GM19452 (cell line): Measurements from ENCODE around the gene EPHB1.

ENCODE experiments used
- ATAC-seq: cut with Tn5 transposase; IDR thresholded peaks from one replicate; pipeline ENCODE4 v1.9.1; 2021; ENCODE audit not compliant: unreplicated experiment

Gene EPHB1

DNA sequence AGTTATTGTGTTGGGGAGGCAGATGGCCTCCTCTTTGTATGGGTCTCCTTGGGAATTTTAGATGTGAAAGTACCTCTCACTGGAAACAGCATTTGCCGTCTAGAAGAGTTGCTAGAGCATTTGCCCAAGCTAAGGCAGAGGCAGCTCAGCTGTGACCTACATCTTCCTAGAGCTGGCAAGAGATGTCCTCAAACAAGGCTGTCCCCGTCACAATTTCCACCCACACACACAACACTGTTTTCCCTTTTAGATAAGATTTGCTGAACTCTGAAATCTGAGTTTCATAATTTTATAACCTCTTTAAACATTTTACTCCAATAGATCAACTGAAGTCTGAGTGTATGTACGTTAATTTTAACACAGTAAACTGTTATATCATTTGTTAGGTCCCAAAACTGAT, 352.6 kb downstream of the EPHB1 start:
- no peak for ATAC-seq

DNA sequence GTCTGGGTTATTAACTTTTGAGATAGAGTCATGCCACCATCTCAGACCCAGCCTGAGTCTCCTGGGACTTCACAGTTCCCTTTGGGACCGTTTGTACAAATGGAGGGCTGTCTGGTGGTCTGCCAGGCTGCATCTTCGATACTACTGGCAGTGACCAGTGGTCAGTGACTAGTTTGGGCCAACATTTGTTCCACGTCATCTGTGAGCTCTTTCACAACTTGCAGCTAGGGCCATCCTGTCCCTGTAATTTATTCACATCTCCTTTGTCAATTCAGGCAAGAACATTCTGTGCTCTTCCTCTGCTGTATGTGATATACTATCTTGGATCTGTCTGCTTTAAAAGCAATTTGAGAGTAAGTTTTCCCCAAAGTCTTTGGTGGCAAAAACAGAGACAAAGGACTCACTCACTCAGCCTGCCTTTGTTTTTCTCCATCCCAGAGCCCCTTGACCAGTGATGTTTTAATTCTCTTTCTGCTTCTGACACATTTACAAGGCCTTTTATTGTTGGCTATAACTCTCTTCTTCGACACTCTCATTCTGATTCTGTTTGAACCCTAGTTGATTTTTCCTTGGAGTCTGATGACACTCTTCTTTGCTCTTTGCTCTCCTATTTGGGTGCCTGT, 353.4 kb downstream of the EPHB1 start:
- no peak for ATAC-seq

DNA sequence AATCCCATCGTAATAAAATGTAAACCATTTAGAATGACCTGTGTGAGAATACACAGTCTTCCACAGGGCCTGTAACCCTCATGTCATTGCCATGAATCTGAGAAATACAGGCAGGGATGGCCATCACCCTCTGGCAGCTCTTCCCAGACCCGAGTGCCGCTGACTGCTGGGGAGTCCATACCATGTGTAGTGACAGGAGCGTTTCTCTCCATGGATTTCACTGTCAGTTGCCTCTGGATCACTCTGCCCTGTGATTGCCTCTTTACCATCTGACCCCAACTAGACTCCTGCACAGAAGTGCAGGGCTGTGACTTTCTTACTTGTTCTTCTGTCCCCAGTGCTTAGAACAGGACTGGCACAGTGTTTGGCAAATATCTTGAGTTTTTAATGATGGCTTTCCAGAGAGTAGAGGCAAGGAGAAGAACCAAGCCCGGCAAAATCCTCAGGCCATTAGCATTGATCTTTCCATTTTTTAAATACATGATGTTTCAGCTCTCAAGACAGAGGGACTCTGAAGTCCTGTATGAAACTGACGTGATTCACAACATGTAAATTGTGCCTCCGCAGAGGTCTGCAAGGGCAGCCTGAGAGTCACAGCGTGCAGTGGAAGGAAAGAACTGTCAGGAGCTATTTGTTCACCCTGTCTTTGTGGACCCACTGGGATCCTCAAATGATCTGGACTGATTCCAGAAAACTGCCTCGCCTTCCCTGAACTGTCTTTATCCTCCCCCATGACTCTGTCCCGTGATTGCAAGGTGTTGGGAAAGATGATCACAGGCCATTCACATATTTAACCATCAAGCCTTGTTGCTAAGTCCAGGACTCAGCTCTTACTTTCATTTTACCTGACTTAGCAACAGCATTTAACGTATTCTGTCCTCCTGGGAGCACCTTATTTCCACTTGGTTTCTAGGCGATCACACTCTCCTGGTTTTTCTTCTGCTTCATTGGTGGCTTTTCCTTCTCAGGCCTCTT, 354.9 kb downstream of the EPHB1 start:
- no peak for ATAC-seq

DNA sequence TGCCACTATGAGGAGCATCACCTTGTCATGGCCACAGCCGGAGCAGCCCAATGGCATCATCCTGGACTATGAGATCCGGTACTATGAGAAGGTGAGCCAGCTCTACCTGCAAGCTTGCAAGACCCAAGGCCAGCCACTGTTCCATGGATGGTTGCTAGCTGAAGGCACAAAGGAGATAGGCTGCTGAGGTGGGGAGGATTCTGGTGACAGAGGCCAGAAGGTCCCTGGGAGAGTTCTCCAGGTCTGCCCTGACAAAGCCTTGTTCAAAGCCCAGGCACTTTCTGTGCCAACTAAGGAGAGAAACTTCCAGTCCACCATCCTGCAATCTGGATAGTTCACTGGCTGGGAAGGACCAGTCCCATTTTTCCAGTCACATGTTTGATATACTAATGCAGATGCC, 359.1 kb downstream of the EPHB1 start:
- ATAC-seq: no peak

DNA sequence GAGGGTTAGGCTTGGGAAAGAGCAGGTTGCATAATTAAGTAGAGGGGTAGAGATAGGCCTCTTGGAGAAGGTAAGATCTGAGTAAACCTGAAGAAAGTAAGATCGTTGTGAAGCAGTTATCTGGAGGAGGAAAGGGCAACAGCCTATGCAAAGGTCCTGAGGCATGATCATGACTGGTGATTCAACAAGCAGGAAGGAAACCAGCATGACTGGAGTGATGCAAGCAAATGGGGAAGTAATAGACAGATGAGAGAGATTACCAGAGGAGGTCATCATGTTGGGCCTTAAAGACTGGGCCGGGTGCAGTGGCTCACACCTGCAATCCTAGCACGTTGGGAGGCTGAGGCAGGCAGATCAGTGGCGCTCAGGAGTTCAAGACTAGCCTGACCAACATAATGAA, 360.2 kb downstream of the EPHB1 start:
- ATAC-seq: no peak

DNA sequence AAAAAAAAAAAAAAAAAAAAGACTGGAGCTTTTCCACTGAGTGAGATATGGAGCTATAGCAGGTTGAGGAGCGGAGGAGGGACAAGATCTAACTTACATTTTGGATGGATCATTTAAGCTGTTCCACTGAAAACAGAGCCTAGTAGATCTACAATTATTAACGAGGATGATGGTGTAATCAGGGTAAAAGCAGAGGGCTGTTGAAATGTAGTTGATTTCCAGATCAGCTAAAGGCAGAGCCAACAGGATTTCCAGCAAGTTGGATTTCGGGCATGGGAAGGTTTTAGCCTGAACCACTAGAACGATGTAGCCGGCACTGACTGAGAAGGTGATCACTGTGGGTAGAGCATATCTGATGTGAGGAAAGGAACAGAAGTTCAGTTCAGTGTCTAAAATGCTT, 360.7 kb downstream of the EPHB1 start:
- no peak for ATAC-seq

DNA sequence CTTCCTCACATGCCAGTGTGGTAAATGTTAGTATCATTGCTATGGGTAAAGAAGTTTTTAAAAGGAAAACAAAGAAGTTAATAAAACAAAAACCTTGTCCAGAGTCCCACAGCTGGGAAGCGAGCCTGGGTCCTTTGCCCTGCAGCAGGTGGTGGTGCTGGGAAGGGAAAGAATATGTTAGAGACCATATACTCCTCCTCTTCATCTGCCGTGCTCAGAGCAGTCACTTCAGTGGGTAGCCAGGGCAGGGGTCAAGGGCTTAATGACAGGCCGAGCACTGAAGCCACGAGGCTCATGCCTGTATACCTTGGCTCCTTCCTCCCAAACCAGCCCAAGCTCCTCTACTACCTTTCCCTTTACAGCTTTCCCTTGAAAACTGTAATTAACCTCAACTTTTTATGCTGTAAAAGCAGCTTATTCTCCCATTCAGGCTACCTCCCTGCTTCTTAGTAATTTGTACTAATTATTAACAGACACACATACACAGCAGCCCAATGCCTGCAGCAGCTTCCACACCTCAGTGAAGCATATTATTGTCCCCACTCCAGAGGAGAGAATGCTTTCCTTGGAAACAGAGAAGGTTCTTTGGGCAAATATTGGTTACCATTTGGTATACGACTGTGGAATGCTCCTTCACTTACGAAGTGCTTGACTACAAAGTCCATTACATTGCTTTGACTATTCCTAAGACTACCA, 362.1 kb downstream of the EPHB1 start:
- ATAC-seq: no peak

DNA sequence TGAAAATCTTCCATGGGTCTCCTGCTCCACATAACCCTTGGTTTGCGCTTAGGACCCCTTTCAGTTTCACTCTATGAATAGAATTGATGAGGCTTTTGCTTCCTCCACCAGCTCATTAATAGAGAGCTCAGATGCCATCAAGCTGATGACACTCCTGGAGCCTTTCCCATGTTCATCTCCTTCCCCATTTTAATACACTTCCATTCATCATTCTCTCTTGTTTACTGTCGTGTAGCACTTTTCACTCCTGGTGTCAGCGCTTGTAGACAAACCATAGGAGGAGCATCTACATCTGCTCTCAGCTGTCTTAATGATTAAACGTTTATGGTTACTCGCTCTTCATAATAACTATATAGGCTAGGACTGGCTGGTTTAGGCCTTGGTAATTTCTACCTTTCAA, 363.5 kb downstream of the EPHB1 start:
- no peak for ATAC-seq

DNA sequence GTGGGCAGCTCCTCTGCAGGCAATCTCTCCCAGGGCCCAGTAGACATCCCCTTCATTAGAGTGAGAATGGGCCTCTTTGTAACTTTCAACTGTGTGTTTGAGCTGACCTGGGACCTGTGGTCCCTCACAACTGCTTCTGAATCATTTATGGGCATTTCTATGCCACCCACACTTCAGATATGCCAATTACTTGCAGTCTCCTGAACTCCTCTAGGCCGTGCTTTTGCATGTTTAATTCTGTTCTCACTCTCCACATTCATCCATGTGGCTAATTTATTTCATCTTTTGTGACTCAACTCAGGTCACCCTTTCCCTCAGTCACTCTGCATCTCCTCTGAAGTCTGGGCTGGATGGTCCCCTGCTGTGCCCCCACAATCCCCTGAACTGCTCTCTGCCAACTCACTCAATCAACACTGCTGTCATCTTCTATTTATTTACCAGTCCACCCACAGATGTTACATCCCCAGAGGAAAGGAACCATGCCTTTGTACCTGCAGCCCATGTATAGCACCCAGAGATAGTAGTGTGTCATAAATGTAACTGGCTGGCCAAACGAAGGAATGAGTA, 364.7 kb downstream of the EPHB1 start:
- no peak for ATAC-seq

DNA sequence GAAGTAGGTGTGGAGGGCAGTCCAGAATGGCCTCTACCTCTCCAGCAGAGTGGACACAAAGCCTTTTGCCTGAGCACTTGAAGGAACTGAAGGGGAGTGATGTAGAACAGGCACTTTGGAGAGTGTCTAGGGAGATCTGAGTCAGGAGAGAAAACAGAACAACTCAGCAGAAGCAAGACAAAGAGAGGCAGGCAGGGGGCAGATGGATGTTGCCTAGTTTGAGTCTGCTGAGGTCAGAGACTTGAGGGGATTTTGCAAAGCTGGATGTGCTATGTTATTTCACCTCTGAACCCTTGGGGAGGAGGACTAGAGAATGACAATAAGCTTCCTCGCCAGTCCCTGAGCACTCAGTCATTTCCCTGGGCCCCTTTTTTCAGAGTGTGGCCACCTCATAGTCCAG, 366.4 kb downstream of the EPHB1 start:
- ATAC-seq: no peak

DNA sequence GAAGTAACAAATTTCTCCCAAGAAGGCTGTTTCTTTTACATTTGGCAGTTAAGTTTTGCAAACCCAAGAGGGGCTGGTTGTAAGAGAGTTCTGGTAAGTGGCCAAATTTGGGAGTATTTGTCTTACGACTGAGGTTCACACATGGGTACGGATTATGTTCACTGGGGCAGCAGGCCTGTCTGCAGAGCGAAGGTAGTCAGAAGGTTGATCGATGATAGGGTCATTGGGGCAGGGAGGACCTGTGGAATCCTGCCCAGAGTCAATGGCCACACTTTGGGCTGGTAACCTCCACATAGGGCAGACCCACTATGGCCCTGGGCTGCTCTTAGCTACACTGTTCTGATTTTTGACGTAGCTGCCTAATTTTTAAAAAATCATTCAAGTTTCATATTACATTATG, 368.6 kb downstream of the EPHB1 start:
- no peak for ATAC-seq

DNA sequence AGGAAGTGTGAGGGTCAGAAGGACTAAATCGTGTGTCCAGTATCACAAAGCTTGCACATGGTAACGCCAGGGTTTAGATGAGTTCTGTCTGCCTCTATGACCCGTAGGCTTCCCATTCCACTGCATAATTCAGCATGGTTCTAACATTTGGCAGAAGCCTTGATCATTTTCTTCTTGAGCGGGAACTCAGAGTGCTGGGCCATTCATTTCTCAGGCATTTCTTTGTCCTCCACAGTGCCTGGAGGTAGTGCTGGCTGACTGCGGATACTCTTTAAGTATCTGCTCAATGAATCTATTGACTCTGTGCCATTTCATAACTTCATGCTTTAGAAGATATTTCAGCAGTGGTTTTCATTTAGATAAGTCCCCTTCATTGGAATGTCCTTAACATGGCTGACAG, 370.2 kb downstream of the EPHB1 start:
- ATAC-seq: no peak

DNA sequence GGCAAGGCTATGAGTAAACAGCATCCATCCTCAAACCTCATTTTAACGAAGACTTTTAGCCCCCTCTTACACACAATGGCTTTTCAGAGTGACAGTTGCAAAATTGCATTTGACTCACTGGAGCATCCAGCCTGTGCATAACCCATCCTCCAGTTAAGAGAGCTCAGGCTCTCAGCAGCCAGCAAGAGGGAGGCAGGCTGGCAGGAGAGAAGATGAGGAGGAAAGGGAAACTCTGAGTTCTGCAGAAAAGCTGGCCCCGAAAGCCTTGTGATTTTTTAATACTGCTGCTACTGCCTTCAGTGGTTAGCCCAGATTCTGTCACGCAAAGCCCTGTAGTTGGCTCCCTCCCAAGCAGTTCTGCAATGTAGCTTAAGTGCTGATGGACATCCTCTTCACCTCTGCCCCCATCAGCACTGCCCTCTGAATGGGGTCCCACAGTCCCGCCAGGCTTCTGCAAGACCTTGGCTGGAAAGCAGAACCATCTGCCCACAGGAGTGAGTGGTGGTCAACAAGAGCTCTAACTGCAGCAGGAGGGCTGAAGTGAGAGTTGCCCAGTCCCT, 371.3 kb downstream of the EPHB1 start:
- no peak for ATAC-seq

DNA sequence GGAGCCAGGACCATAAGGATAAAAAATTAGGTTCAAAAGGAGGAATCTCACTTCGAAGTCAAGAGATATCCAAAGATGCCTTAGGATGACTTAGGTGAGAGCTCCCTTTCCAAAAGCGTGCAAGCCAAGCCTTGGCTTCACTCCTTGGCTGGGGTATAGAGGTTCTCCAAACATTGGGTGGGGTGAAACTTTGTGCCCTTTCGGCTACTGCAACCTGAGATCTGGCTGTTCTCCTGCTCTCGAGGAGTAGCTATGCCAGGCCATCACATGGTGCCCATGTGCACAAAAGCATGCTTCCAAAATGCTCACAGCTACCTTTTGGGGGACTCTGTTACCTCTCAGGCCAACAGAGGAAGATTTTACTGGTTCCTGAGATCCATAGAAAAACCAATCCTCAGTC, 373.8 kb downstream of the EPHB1 start:
- no peak for ATAC-seq

DNA sequence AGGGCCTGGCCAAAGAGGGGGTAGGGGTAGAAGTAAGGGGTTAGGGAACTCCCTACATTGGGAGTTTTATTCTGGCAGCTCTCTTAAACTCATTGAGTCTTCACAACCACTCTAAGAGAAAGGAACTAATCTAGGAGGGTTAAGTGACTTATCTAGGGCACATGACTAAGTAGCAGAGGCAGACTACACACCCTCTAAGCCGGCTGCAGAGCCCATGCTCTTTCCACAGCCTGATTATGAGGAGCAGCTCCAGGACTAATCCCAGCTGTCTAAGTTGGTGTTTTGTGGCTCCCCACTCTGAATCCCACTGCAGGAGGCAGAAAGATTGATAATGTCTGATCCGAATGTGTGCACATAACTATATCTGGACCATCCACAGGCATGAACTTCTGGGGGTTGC, 374.6 kb downstream of the EPHB1 start:
- no peak for ATAC-seq

DNA sequence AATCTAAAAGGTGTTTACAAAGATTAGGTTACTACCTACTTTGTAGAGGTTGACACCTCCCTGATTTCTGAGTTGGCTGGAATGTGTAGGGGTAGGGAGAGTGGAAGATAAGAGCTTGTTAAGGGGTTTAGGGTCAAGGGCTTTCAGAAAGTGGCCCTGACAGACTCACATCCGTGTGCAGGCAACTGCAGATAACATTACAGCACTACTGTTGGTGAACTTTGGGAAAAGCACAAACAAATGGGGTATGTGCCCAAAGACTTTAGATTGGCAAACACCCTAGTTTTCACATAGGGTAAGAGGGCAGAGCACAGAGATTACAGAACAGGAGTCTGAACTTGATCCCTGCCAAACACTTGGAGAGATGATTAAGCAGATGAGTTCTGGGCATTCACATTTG, 375.7 kb downstream of the EPHB1 start:
- ATAC-seq: no peak

DNA sequence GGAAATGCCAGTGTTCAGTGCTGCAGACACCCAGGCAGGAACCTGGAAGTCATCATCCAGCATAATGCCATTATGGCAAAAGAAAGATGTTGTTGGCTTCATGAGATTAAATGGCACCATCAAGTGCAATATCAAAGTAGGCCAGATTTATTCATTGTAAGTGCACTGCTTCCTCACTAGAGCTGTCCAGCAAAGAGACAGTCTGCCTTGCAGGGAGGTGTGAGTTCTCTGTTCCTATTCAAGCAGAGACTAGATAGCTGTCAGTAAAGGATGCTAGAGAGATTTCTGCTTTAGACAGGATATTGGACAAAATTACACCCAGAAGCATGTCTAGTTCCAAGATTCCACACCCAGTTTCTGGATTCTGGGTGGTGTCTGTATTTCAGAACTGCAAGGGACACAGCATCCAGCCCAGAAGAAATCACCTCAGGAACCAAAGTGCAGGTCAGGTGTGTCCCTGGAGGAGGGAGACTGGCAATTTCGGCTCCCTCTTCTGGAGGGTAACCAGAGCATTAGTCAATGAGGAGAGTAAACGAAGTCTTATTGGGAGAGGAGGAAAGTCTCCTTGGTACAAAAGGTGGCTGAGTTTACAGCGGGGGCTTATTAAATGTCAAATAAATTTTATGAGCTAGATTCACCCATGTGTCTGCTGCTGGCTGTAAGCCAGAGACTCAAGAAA, 377.3 kb downstream of the EPHB1 start:
- ATAC-seq: no peak

DNA sequence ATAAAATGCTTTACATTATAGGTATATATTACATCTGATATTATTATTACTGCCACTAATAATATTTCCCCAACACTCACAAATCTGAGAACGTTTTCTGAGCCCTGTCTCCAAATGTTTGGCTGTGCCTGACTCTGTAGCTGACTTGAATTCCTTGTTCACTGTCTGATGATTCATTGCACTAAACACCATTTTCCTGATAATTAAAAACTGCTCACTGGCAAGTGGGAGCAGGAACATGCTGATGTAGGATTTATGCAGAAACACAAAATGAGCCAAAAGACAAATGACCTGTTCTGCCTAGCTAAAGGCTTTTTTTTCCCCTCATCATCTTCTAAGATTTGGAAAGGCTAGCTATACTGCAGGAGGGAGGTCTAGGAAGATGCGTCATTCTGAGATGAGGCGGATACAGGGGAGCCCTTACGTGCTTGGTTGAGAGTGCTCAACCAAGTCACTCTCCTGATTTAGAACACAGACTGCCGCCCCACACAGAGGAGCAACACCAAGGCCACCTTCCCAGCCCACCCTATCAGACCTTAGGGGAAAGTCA, 380.7 kb downstream of the EPHB1 start:
- ATAC-seq: no peak

DNA sequence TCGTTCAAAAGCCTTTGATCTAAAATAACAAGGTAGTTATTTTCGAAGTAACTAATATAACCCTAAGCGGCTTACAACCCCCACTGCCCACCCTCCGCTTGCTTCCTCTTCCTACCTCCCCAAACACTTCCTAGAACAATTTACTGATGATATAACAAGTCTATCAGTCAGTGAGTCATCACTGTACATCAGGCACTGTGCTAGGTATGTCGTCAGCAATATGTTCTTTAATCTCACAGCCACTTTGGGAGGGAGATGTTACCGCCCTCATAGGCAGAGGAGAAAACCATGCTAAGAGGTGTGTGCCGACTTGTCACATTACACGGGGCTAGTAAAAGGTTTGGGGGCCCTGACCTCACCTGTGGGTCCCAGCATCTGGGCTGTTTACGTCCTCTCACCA, 381.8 kb downstream of the EPHB1 start:
- no peak for ATAC-seq

DNA sequence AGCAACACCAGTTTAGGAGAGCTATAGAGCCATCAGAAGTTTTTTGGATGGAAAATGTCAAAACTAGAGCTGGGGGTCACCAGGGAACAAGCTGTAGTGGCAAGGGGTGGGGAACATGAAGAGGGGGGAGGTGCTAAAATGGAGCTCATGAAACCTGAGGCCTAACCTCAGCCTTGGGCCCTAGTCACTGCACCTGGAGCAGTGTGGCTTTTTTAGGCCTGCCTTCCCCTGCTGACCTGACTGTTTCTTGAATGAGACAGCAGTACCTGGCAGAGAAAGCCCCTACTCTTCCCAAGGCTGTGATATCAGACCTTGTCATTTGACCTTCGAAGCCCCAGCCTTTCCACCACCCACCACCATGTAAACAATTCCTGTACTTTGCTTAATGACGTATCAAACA, 383.5 kb downstream of the EPHB1 start:
- no peak for ATAC-seq
